AG04450 (cell line): ENCODE measurements around the gene KCNIP1. TPM values are rescaled to one million over a fixed set of nuclear protein-coding genes. Genes with fewer than 3 reads are reported as not detected.

Experiments
- CTCF ChIA-PET: fragments of 300-600, 350-600 bp; formaldehyde crosslinking; extraction: SDS; loops from one replicate; lab custom pipeline; 2022; ENCODE audit warnings: antibody characterized with exemption, inconsistent platforms; lab: Charles Lee
- POLR2A ChIA-PET: fragments of 350-600 bp; formaldehyde crosslinking; extraction: SDS; loops from one replicate; lab custom pipeline; 2021; ENCODE audit warnings: antibody characterized with exemption, inconsistent platforms; lab: Yijun Ruan, JAX
- DNase-seq: peaks from one replicate; pipeline ENCODE4 v3.0.0-alpha.2; 2011; ENCODE audit warnings: low read depth, low spot score
- H3K27ac ChIP-seq: one replicate; pipeline ENCODE4 v1.5.1; 2012; ENCODE audit warnings: low read depth, low read length, control low read depth
- H3K27me3 ChIP-seq: one replicate; pipeline ENCODE4 v1.6.0; 2012; ENCODE audit warnings: low read length; ENCODE audit not compliant: control insufficient read depth, insufficient read depth
- H3K4me3 ChIP-seq: 2 replicates; pipeline ENCODE4 v1.5.1; 2011; ENCODE audit warnings: mild to moderate bottlenecking, low read depth, low read length, control low read depth
- H3K9me3 ChIP-seq: 2 replicates; pipeline ENCODE4 v1.5.1; 2012; ENCODE audit warnings: low read length; ENCODE audit not compliant: control insufficient read depth, insufficient read depth
- polyA plus RNA-seq: library from polyadenylated mRNA; depleted of rRNA; stranded (reverse); fragments of >200 nt; gene quantifications from 2 replicates; pipeline ENCODE4 v1.2.3, GENCODE V29; 2011
- TF ChIP-seq, protein P1 (sequence below): IDR thresholded peaks from 2 replicates; pipeline ENCODE4 v1.5.1; 2011; ENCODE audit warnings: low read depth, low read length, control low read depth, inconsistent platforms

The KCNIP1 gene
- polyA plus RNA-seq, 1 experiment, result not detected

DNA sequence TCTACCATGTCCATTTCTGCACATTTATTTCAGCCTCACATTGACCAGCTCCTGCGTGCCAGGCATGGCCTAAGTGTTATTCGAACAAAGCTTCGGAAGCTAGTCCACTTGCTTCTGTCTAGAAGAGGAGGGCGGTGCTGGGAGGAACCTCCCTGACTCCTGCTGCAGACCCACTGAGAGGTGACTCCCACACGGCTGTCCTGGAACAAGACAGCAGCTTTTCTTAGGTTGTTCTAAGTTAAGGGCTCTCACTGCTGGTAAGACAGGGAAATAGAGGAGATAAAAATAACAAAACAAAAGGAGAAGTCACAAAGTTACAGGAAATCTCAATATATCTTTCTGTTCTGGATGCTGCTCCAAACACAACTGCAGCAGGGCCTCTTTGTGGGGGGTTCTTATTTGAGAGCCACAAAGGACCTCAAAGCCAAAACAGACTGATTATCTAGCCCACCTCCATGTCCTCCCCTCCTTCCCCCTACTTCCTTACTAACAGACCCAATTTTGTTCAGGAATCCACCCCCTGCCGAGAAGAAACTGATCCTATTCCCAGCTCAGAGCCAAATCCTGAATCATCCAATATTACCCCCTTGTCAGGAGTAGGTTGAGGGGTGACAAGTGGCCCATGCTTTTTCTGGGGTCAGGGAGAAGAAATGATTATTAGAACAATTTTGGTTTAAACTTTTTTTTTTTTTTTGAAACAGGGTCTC is 28.4 kb upstream of the KCNIP1 start:
- H3K9me3 ChIP-seq, result peaks cover 4% of the 10 kb centered on the region; the same call in 1 of the 2 replicates
- H3K27me3 ChIP-seq, result no peaks in the 10 kb centered on the region
- no peak overlapping the region for H3K27ac ChIP-seq
- TF ChIP-seq, protein P1, sequence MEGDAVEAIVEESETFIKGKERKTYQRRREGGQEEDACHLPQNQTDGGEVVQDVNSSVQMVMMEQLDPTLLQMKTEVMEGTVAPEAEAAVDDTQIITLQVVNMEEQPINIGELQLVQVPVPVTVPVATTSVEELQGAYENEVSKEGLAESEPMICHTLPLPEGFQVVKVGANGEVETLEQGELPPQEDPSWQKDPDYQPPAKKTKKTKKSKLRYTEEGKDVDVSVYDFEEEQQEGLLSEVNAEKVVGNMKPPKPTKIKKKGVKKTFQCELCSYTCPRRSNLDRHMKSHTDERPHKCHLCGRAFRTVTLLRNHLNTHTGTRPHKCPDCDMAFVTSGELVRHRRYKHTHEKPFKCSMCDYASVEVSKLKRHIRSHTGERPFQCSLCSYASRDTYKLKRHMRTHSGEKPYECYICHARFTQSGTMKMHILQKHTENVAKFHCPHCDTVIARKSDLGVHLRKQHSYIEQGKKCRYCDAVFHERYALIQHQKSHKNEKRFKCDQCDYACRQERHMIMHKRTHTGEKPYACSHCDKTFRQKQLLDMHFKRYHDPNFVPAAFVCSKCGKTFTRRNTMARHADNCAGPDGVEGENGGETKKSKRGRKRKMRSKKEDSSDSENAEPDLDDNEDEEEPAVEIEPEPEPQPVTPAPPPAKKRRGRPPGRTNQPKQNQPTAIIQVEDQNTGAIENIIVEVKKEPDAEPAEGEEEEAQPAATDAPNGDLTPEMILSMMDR, result no peak
- CTCF ChIA-PET, result no interaction called here
- no peak for DNase-seq
- H3K4me3 ChIP-seq, result no peak overlapping the region
- POLR2A ChIA-PET, result no interaction called here

DNA sequence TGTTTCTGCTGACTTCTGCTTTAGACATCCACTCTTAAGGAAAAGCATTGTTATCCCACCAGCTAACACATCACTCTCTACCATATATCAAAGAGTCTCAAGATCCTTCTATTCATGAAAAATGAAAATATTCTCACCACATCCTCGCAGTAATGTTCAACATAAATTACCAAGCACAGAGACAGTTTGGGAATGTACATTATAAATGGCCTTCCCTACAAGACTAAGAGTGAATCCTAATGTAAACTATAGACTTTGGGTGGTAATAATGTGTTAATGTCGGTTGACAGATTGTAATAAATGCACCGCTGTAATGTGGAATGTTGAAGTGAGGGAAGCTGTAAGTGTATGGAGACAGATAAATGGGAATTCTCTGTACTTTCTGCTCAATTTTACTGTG is 27.1 kb upstream of the KCNIP1 start:
- no peak for DNase-seq
- TF ChIP-seq, protein P1, result no peak
- H3K9me3 ChIP-seq, result peaks cover 4% of the 10 kb centered on the region; the same call in 1 of the 2 replicates
- no peaks in the 10 kb centered on the region for H3K27me3 ChIP-seq
- ChIA-PET CTCF (no interaction called here), POLR2A (no interaction called here)
- H3K4me3 ChIP-seq, result no peak overlapping the region
- H3K27ac ChIP-seq, result no peak overlapping the region

DNA sequence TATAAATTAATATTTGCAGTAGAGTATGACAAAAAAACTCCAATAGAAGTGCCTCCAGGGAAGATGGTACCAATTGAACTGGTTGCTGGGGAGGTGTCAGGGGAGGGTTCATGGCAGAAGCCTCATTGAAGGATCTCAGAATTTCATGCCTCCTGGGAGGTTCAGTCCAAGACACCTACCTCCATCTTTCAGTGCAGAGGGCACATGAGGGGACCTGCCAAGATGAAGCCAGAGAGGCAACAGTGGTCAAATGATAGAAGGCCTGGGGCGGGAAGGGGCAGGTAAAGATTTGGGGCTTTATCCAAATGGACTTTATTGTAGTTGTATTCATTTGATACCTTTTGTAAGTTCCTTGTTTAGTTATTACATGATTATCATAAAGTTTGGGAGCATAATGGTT is 25.9 kb upstream of the KCNIP1 start:
- peaks cover 4% of the 10 kb centered on the region; the same call in 1 of the 2 replicates for H3K9me3 ChIP-seq
- CTCF ChIA-PET, result no interaction called here
- H3K27ac ChIP-seq, result no peak overlapping the region
- DNase-seq, result no peak
- POLR2A ChIA-PET, result no interaction called here
- TF ChIP-seq, protein P1, result no peak
- no peak overlapping the region for H3K4me3 ChIP-seq
- H3K27me3 ChIP-seq, result no peaks in the 10 kb centered on the region

DNA sequence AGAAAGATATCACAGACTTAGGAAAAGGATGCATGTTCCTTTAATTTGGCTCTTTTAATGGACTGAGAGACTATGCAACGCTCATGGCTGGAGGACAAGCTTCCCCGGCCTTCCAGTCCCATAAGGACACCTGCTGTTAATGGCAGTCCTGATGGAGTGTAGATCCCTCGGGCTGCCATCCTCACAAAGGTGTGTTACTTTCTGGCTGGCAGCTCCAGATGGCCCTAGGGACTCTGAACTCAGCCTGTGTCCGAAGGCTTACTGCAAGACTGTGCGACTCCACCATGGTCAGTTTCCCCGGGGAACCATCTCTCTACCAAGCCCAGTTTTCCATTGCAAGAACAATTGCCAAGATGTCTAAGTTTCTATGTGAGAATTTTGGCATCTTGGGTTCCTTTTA is 25.5 kb upstream of the KCNIP1 start:
- Histone ChIP-seq H3K27ac (no peak overlapping the region), H3K9me3 (peaks cover 4% of the 10 kb centered on the region; the same call in 1 of the 2 replicates), H3K4me3 (no peak overlapping the region), H3K27me3 (no peaks in the 10 kb centered on the region)
- POLR2A ChIA-PET, result no interaction called here
- TF ChIP-seq, protein P1, result no peak
- DNase-seq, result no peak
- CTCF ChIA-PET, result no interaction called here

DNA sequence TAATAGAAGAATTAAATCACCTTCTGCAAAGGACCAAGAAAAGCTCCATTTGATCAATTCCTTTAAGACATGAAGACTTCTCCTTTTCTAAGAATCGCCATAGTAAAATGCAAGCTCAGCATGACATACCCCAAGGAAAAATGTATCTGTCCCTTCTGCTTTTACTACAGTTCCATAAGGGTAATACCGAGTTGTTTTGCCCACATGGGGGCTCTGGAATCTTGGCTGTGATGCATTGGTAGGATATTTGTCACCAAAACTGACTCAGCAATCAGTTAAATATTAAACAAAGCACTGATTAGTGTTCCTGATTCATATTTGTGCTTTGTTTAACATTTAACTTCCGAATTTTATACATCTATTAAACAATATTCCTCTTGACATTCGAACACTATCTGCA is 24.3 kb upstream of the KCNIP1 start:
- no peak for DNase-seq
- H3K27ac ChIP-seq, result no peak overlapping the region
- POLR2A ChIA-PET, result no interaction called here
- H3K9me3 ChIP-seq, result peaks cover 3% of the 10 kb centered on the region; the same call in 1 of the 2 replicates
- H3K27me3 ChIP-seq, result no peaks in the 10 kb centered on the region
- CTCF ChIA-PET, result interaction anchor here (1.1 kb wide), 1 partner anchor 44 kb away, joined by 3 read pairs; no protein-coding TSS in a partner anchor
- TF ChIP-seq, protein P1, result no peak
- no peak overlapping the region for H3K4me3 ChIP-seq
